Hepatocyte (in vitro differentiated cells): ENCODE measurements around the gene RMDN2. TPM values are rescaled to one million over a fixed set of nuclear protein-coding genes. Genes with fewer than 3 reads are reported as not detected.
A peak's percentile ranks its signal among the peaks of the same experiment; 100 is the strongest.

Experiments
- DNase-seq: peaks from one replicate; pipeline ENCODE4 v3.0.0-alpha.2; 2016; ENCODE audit warnings: low spot score
- H2AFZ ChIP-seq: fragments of 200-600 bp; sonication (generic); 2 replicates; pipeline ENCODE4 v1.6.0; 2016; ENCODE audit warnings: antibody characterized with exemption, mild to moderate bottlenecking
- H3K27ac ChIP-seq: fragments of 200-600 bp; sonication (generic); 2 replicates; pipeline ENCODE4 v1.5.1; 2016; ENCODE audit warnings: mild to moderate bottlenecking
- H3K27me3 ChIP-seq: fragments of 200-600 bp; sonication (generic); 2 replicates; pipeline ENCODE4 v1.6.1; 2016
- H3K36me3 ChIP-seq: fragments of 200-600 bp; sonication (generic); replicated peaks from 2 replicates; pipeline ENCODE4 v1.5.1; 2016; ENCODE audit warnings: low read depth; ENCODE audit not compliant: insufficient read depth
- H3K4me1 ChIP-seq: fragments of 200-600 bp; sonication (generic); 2 replicates; pipeline ENCODE4 v1.5.1; 2016; ENCODE audit warnings: mild to moderate bottlenecking, moderate library complexity; ENCODE audit not compliant: insufficient read depth
- H3K4me2 ChIP-seq: fragments of 200-600 bp; sonication (generic); 2 replicates; pipeline ENCODE4 v1.6.0; 2016
- H3K4me3 ChIP-seq: fragments of 200-600 bp; sonication (generic); 2 replicates; pipeline ENCODE4 v1.5.1; 2016; ENCODE audit warnings: mild to moderate bottlenecking
- H3K79me2 ChIP-seq: fragments of 200-600 bp; sonication (generic); 2 replicates; pipeline ENCODE4 v1.6.0; 2017; ENCODE audit warnings: mild to moderate bottlenecking
- H3K9me2 ChIP-seq: fragments of 200-600 bp; sonication (generic); replicated peaks from 2 replicates; pipeline ENCODE4 v1.6.0; 2017; ENCODE audit warnings: mild to moderate bottlenecking; ENCODE audit not compliant: insufficient read depth
- H3K9me3 ChIP-seq: fragments of 200-600 bp; sonication (generic); 2 replicates; pipeline ENCODE4 v1.5.1; 2016; ENCODE audit warnings: low read depth, mild to moderate bottlenecking
- H4K20me1 ChIP-seq: fragments of 200-600 bp; sonication (generic); 2 replicates; pipeline ENCODE4 v1.6.0; 2016; ENCODE audit warnings: mild to moderate bottlenecking; ENCODE audit not compliant: insufficient read depth, poor library complexity, severe bottlenecking
- CTCF ChIP-seq: fragments of 200-600 bp; sonication (generic); IDR thresholded peaks from 2 replicates; pipeline ENCODE4 v1.5.1; 2016; ENCODE audit warnings: antibody characterized with exemption, mild to moderate bottlenecking; ENCODE audit not compliant: poor library complexity
- EZH2 ChIP-seq: fragments of 200-600 bp; sonication (generic); IDR thresholded peaks from 2 replicates; pipeline ENCODE4 v1.6.1; 2016; ENCODE audit warnings: antibody characterized with exemption, mild to moderate bottlenecking, borderline replicate concordance
- EZH2phosphoT487 ChIP-seq: fragments of 200-600 bp; sonication (generic); IDR thresholded peaks from one replicate; pipeline ENCODE4 v1.6.1; 2018; ENCODE audit warnings: antibody characterized with exemption, mild to moderate bottlenecking, low read depth, moderate library complexity; ENCODE audit not compliant: unreplicated experiment, severe bottlenecking
- WGBS: methylation state at CpG from one replicate; pipeline ENCODE4 v1.1.6; 2016; ENCODE audit warnings: low lambda C conversion rate; ENCODE audit errors: missing lambda C conversion rate; 5-methylcytosine and 5-hydroxymethylcytosine counted together
- polyA plus RNA-seq: library from polyadenylated mRNA; unstranded; fragments of >200 nt; fragmentation: Nextera tagmentation; extraction: Ambion mirVana; gene quantifications from 2 replicates; pipeline ENCODE4 v1.2.1, GENCODE V29; 2016
- total RNA-seq: library from RNA; depleted of rRNA; stranded (reverse); fragments of >200 nt; gene quantifications from 2 replicates; pipeline ENCODE4 v1.2.3, GENCODE V29; 2014

The RMDN2 gene
- total and polyA plus RNA-seq, 2 experiments from 2014 or later = 9.3 to 14.6 TPM

DNA sequence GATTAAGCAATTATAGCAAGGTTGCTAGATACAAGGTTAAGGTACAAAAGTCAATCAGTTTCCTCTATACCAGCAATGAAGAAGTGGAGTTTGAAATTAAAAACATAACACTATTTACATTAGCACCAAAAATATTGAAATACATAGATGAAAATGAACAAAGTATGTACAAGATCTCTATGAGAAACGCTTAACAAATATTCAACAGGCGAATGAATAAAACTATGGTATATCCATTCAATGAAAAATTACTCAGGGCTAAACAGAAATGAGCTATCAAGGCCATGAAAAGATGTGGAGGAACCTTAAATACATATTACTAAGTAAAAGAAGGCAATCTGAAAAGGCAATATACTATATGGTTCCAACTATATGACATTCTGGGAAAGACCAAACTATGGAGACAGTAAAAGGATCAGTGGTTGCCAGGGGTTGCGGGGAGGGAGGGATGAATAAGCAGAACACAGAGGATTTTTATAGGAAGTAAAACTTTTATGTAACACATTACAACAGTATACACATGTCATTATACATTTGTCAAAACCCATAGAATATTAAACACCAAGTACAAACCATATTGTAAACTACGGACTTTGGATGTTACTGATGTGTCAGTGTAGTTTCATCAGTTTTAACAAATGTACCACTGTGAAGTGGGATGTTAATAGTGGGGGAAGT lies 62.1 kb downstream of the RMDN2 start:
- Histone ChIP-seq H3K36me3 (no peaks in the 10 kb centered on the region), H3K27ac (no peak overlapping the region), H3K9me3 (no peaks in the 10 kb centered on the region), H3K9me2 (no peaks in the 10 kb centered on the region), H3K27me3 (no peaks in the 10 kb centered on the region), H4K20me1 (no peaks in the 10 kb centered on the region), H3K4me2 (no peak overlapping the region), H3K4me1 (no peaks in the 10 kb centered on the region), H3K79me2 (no peaks in the 10 kb centered on the region), H2AFZ (no peak overlapping the region), H3K4me3 (no peak overlapping the region)
- TF ChIP-seq EZH2phosphoT487 (no peak), EZH2 (no peak), CTCF (no peak)
- WGBS = 95% methylated on average over 4 of the region's 4 CpGs
- DNase-seq = no peak

DNA sequence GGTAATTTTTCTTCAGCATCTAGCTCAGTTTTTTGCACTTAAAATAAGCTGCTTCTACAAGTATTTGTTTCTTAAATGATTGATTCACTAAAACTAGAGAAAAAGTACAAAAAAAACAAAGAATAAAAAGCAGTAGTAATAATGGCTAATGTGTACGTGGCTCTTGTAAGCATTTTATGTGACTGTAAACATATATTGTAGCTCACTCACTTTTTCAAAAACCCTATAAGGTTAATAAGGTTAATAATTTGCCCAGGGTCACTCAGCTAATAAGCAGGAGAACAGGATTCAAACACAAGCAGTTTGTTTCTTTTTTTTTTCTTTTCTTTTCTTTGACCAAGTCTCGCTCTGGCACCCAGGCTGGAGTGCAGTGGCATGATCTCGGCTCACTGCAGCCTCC lies 67.5 kb downstream of the RMDN2 start:
- no peaks in the 10 kb centered on the region for H4K20me1 ChIP-seq
- peak overlapping the region; percentile 23 for H2AFZ ChIP-seq
- H3K27me3 ChIP-seq = no peaks in the 10 kb centered on the region
- H3K4me2 ChIP-seq = peak overlapping the region; percentile 44
- no peaks in the 10 kb centered on the region for H3K9me2 ChIP-seq
- H3K79me2 ChIP-seq = no peaks in the 10 kb centered on the region
- no peaks in the 10 kb centered on the region for H3K9me3 ChIP-seq
- no peaks in the 10 kb centered on the region for H3K36me3 ChIP-seq
- H3K4me1 ChIP-seq = no peaks in the 10 kb centered on the region
- TF ChIP-seq CTCF (no peak), EZH2 (no peak), EZH2phosphoT487 (no peak)
- H3K27ac ChIP-seq = peak overlapping the region; percentile 68
- no peak for DNase-seq
- H3K4me3 ChIP-seq = no peak overlapping the region
- 78% methylated on average over 3 of the region's 3 CpGs for WGBS

- H3K4me3 ChIP-seq = no peak overlapping the region
- no peaks in the 10 kb centered on the region for H3K4me1 ChIP-seq
- H2AFZ ChIP-seq = no peak overlapping the region
- H3K4me2 ChIP-seq = peak overlapping the region; percentile 44
- TF ChIP-seq EZH2phosphoT487 = no peak
- peak; percentile 13 for TF ChIP-seq CTCF
- no peaks in the 10 kb centered on the region for H3K79me2 ChIP-seq
- H3K27ac ChIP-seq = peak overlapping the region; percentile 68
- peak; percentile 8 for DNase-seq
- 93% methylated on average over 3 of the region's 3 CpGs for WGBS
- H3K36me3 ChIP-seq = no peaks in the 10 kb centered on the region
- H3K9me3 ChIP-seq = no peaks in the 10 kb centered on the region
- no peaks in the 10 kb centered on the region for H3K27me3 ChIP-seq
- H3K9me2 ChIP-seq = no peaks in the 10 kb centered on the region
- H4K20me1 ChIP-seq = no peaks in the 10 kb centered on the region
These were observed 68.1 kb downstream of the RMDN2 start for GRCh38 chr2:37993143-37993542.
